ENCODE results near the gene TAF15. TPM values are rescaled to one million over a fixed set of nuclear protein-coding genes. Genes with fewer than 3 reads are reported as not detected.

The TAF15 gene
- total RNA-seq, 4 donors from 2014 or later, result 55.9 to 79.8 (median 65.4) TPM

- 74 to 80% methylated on average over 6 to 8 of the region's 8 CpGs for WGBS, 2 donors
- intact Hi-C loops (cut with DNase I), result no loop called here
- H3K27ac ChIP-seq, result no peak overlapping the region
- H3K4me1 ChIP-seq, result no peaks in the 10 kb centered on the region
- no peaks in the 10 kb centered on the region for H3K27me3 ChIP-seq
- no peaks in the 10 kb centered on the region for H3K9me3 ChIP-seq
- H3K36me3 ChIP-seq, result no peaks in the 10 kb centered on the region
- no peak overlapping the region for H3K4me3 ChIP-seq (replicated peaks in 1 of 3)
- TF ChIP-seq POLR2A (IDR thresholded peaks at IDR 0.05), result no peak
- TF ChIP-seq CTCF (IDR thresholded peaks at IDR 0.05), result no peak
- no peak for DNase-seq
Measured at GRCh38 chr17:35870906-35871819, 61.9 kb downstream of the TAF15 start.

GRCh38 chr17:35872196-35872980, 63.1 kb downstream of the TAF15 start:
- intact Hi-C loops (cut with DNase I), result no loop called here
- DNase-seq, result no peak
- no peaks in the 10 kb centered on the region for H3K36me3 ChIP-seq
- no peaks in the 10 kb centered on the region for H3K27me3 ChIP-seq
- TF ChIP-seq CTCF (IDR thresholded peaks at IDR 0.05), result no peak
- TF ChIP-seq POLR2A (IDR thresholded peaks at IDR 0.05), result no peak
- no peak overlapping the region for H3K4me3 ChIP-seq (replicated peaks in 1 of 3)
- WGBS, 2 donors, result 93 to 95% methylated on average over 12 of the region's 12 CpGs
- H3K27ac ChIP-seq, result no peak overlapping the region
- H3K9me3 ChIP-seq, result no peaks in the 10 kb centered on the region
- H3K4me1 ChIP-seq, result no peaks in the 10 kb centered on the region

- Histone ChIP-seq H3K27me3 (no peaks in the 10 kb centered on the region), H3K27ac (no peak overlapping the region), H3K4me3 (replicated peaks in 1 of 3) (no peak overlapping the region), H3K9me3 (no peaks in the 10 kb centered on the region), H3K4me1 (no peaks in the 10 kb centered on the region), H3K36me3 (no peaks in the 10 kb centered on the region)
- TF ChIP-seq POLR2A (IDR thresholded peaks at IDR 0.05) (no peak), CTCF (IDR thresholded peaks at IDR 0.05) (no peak)
- no peak for DNase-seq
- intact Hi-C loops (cut with DNase I), result no loop called here
- 47 to 51% methylated on average over 5 of the region's 5 CpGs for WGBS, 2 donors
Measured at GRCh38 chr17:35875072-35875799, 66.0 kb downstream of the TAF15 start.

GRCh38 chr17:35875800-35876139, 66.5 kb downstream of the TAF15 start:
- no peak overlapping the region for H3K4me3 ChIP-seq (replicated peaks in 1 of 3)
- H3K27ac ChIP-seq, result no peak overlapping the region

More at GRCh38 chr17:35875800-35876139, 66.5 kb downstream of the TAF15 start:
- 73 to 80% methylated on average over 3 of the region's 3 CpGs for WGBS, 2 donors
- Histone ChIP-seq H3K4me1 (no peaks in the 10 kb centered on the region), H3K27me3 (no peaks in the 10 kb centered on the region), H3K9me3 (no peaks in the 10 kb centered on the region), H3K36me3 (no peaks in the 10 kb centered on the region)
- no peak for TF ChIP-seq POLR2A (IDR thresholded peaks at IDR 0.05)
- TF ChIP-seq CTCF (IDR thresholded peaks at IDR 0.05), result no peak
- DNase-seq, result no peak
- intact Hi-C loops (cut with DNase I), result no loop called here

Measured in thyroid gland (tissue), 4 donors.